Measurements from ENCODE around the gene P3H3.

The P3H3 gene

GRCh38 chr12:6799147-6799546, 29.1 kb upstream of the P3H3 start:
- no peak for DNase-seq (ENCODE audit: low read depth)

GRCh38 chr12:6807170-6807569, 21.0 kb upstream of the P3H3 start:
- no peak for DNase-seq (ENCODE audit: low read depth)

GRCh38 chr12:6809056-6809455, 19.2 kb upstream of the P3H3 start:
- DNase-seq (ENCODE audit: low read depth) = no peak

- DNase-seq (ENCODE audit: low read depth) = no peak
Observed at GRCh38 chr12:6810758-6811157, 17.4 kb upstream of the P3H3 start.

GRCh38 chr12:6813363-6813762, 14.8 kb upstream of the P3H3 start:
- no peak for DNase-seq (ENCODE audit: low read depth)

- DNase-seq (ENCODE audit: low read depth) = no peak
Observed at GRCh38 chr12:6816598-6816997, 11.6 kb upstream of the P3H3 start.

GRCh38 chr12:6817098-6817497, 11.1 kb upstream of the P3H3 start:
- DNase-seq (ENCODE audit: low read depth) = no peak

- no peak for DNase-seq (ENCODE audit: low read depth)
Observed at GRCh38 chr12:6817662-6818157, 10.5 kb upstream of the P3H3 start.

- DNase-seq (ENCODE audit: low read depth) = no peak
Observed at GRCh38 chr12:6818222-6818621, 10.0 kb upstream of the P3H3 start.

GRCh38 chr12:6818645-6819044, 9.6 kb upstream of the P3H3 start:
- no peak for DNase-seq (ENCODE audit: low read depth)

- no peak for DNase-seq (ENCODE audit: low read depth)
Observed at GRCh38 chr12:6819106-6820030, 8.8 kb upstream of the P3H3 start.

GRCh38 chr12:6820166-6820565, 8.0 kb upstream of the P3H3 start:
- no peak for DNase-seq (ENCODE audit: low read depth)

- DNase-seq (ENCODE audit: low read depth) = no peak
Observed at GRCh38 chr12:6821591-6822425, 6.4 kb upstream of the P3H3 start, which contains the start of gene GPR162. TSS of gene GPR162 (plus strand) at chr12:6821821. CDS start at chr12:6823899, 2,078 bp downstream.

GRCh38 chr12:6822426-6823135, 5.6 kb upstream of the P3H3 start:
- no peak for DNase-seq (ENCODE audit: low read depth)

GRCh38 chr12:6823182-6824084, 4.8 kb upstream of the P3H3 start:
- DNase-seq (ENCODE audit: low read depth) = no peak

- no peak for DNase-seq (ENCODE audit: low read depth)
Observed at GRCh38 chr12:6824085-6824775, 4.0 kb upstream of the P3H3 start.

- DNase-seq (ENCODE audit: low read depth) = no peak
Observed at GRCh38 chr12:6824901-6825381, 3.3 kb upstream of the P3H3 start.

- peak; percentile 69 for DNase-seq (ENCODE audit: low read depth)
Observed at GRCh38 chr12:6825398-6826124, 2.6 kb upstream of the P3H3 start.

GRCh38 chr12:6826125-6826733, 2.0 kb upstream of the P3H3 start:
- DNase-seq (ENCODE audit: low read depth) = no peak
